Measurements from ENCODE around the gene RNF224. TPM values are rescaled to one million over a fixed set of nuclear protein-coding genes. Genes with fewer than 3 reads are reported as not detected.
A peak's percentile ranks its signal among the peaks of the same experiment; 100 is the strongest.
"Not testable (repeated sequence)": the region's sequence is repeated elsewhere in the genome, so short reads cannot be mapped to it uniquely, and the experiment has no call there.

RNF224 gene
- total RNA-seq, 1 donor from 2014 or later, result 0.35 TPM

- ATAC-seq (peak; percentile 87), DNase-seq (peak; percentile 99)
- peaks cover under 1% of the 10 kb centered on the region for H3K27me3 ChIP-seq
- TF ChIP-seq, protein P1, sequence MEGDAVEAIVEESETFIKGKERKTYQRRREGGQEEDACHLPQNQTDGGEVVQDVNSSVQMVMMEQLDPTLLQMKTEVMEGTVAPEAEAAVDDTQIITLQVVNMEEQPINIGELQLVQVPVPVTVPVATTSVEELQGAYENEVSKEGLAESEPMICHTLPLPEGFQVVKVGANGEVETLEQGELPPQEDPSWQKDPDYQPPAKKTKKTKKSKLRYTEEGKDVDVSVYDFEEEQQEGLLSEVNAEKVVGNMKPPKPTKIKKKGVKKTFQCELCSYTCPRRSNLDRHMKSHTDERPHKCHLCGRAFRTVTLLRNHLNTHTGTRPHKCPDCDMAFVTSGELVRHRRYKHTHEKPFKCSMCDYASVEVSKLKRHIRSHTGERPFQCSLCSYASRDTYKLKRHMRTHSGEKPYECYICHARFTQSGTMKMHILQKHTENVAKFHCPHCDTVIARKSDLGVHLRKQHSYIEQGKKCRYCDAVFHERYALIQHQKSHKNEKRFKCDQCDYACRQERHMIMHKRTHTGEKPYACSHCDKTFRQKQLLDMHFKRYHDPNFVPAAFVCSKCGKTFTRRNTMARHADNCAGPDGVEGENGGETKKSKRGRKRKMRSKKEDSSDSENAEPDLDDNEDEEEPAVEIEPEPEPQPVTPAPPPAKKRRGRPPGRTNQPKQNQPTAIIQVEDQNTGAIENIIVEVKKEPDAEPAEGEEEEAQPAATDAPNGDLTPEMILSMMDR (IDR thresholded peaks at IDR 0.05), result no peak
- peak within 1 kb of the TSS; percentile 92 for H3K4me3 ChIP-seq
- no peaks in the 10 kb centered on the region for H3K9me3 ChIP-seq
- peak within 1 kb of the TSS; percentile 93 for H3K27ac ChIP-seq
- H3K36me3 ChIP-seq, result peaks cover 21% of the 10 kb centered on the region
- intact Hi-C loops (cut with DNase I), result no loop called here
- H3K4me1 ChIP-seq, result peaks cover 50% of the 10 kb centered on the region
Observed at GRCh38 chr9:137240841-137241489, 13.7 kb downstream of the RNF224 start, which contains the start of gene TUBB4B. Gene TUBB4B, plus strand, starts transcription at chr9:137241287. Its CDS starts 74 bp downstream, at chr9:137241361.

DNA sequence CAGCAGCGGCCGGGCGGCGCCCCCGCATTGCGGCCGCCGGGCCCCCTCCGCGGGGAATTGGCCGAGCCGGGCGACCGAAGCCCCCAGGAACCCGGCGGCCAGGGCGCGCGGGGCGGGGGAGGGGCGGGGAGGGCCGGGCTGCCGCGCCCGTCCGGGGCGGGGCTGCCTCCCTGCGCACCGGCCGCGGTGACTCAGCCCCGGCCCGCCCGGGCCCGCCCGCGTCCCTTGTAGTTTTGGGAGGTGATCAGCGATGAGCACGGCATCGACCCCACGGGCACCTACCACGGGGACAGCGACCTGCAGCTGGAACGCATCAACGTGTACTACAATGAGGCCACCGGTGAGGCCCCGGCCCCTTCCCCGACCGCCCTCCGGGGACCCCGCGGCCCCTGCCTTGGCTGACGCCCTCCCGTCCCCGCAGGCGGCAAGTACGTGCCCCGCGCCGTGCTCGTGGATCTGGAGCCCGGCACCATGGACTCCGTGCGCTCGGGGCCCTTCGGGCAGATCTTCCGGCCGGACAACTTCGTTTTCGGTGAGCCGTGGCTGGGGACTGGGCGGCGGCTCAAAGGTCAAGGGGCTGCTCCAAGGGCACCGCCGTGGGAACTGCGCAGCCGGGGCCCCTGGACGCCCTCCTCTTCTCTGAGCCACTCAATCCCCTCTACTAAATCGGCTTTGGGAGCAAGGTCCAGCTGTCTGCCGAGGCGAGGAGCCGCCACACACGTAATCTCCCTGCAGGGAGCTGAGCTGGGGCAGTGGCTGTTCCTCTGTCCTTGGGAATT is 14.4 kb downstream of the RNF224 start:
- TF ChIP-seq, protein P1 (IDR thresholded peaks at IDR 0.05), result no peak
- peak overlapping the region; percentile 92 for H3K4me3 ChIP-seq
- peak overlapping the region; percentile 86 for H3K27ac ChIP-seq
- peak; percentile 85 for DNase-seq
- H3K27me3 ChIP-seq, result no peaks in the 10 kb centered on the region
- no peaks in the 10 kb centered on the region for H3K9me3 ChIP-seq
- ATAC-seq, result peak; percentile 28
- intact Hi-C loops (cut with DNase I), result no loop called here
- peaks cover 21% of the 10 kb centered on the region for H3K36me3 ChIP-seq
- H3K4me1 ChIP-seq, result peaks cover 44% of the 10 kb centered on the region

GRCh38 chr9:137242269-137243203 is 15.2 kb downstream of the RNF224 start:
- TF ChIP-seq, protein P1 (IDR thresholded peaks at IDR 0.05), result no peak
- H3K36me3 ChIP-seq, result peaks cover 21% of the 10 kb centered on the region
- ATAC-seq, result no peak
- peak overlapping the region; percentile 86 for H3K27ac ChIP-seq
- H3K4me3 ChIP-seq, result peak overlapping the region; percentile 92
- H3K27me3 ChIP-seq, result no peaks in the 10 kb centered on the region
- intact Hi-C loops (cut with DNase I), result no loop called here
- no peaks in the 10 kb centered on the region for H3K9me3 ChIP-seq
- DNase-seq, result no peak
- peaks cover 44% of the 10 kb centered on the region for H3K4me1 ChIP-seq

DNA sequence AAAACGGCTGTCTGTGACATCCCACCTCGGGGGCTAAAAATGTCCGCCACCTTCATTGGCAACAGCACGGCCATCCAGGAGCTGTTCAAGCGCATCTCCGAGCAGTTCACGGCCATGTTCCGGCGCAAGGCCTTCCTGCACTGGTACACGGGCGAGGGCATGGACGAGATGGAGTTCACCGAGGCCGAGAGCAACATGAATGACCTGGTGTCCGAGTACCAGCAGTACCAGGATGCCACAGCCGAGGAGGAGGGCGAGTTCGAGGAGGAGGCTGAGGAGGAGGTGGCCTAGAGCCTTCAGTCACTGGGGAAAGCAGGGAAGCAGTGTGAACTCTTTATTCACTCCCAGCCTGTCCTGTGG is 15.9 kb downstream of the RNF224 start:
- H3K36me3 ChIP-seq, result peaks cover 21% of the 10 kb centered on the region
- H3K9me3 ChIP-seq; H3K4me3 ChIP-seq; H3K27me3 ChIP-seq; ATAC-seq; DNase-seq; intact Hi-C loops (cut with DNase I); H3K27ac ChIP-seq: not testable (repeated sequence)
- peaks cover 45% of the 10 kb centered on the region for H3K4me1 ChIP-seq

- no peak for ATAC-seq
- no peaks in the 10 kb centered on the region for H3K27me3 ChIP-seq
- TF ChIP-seq, protein P1 (IDR thresholded peaks at IDR 0.05), result no peak
- peaks cover 21% of the 10 kb centered on the region for H3K36me3 ChIP-seq
- H3K4me1 ChIP-seq, result peaks cover 43% of the 10 kb centered on the region
- intact Hi-C loops (cut with DNase I), result no loop called here
- no peak overlapping the region for H3K27ac ChIP-seq
- no peaks in the 10 kb centered on the region for H3K9me3 ChIP-seq
- DNase-seq, result no peak
- H3K4me3 ChIP-seq, result no peak overlapping the region
Observed at GRCh38 chr9:137243626-137244485, 16.6 kb downstream of the RNF224 start.
